Mucosa of stomach (tissue), 1 donor: ENCODE results near the gene RAB3GAP1.
A peak's percentile ranks its signal among the peaks of the same experiment; 100 is the strongest.

Experiments
- H3K27me3 ChIP-seq: one replicate; pipeline ENCODE4 v1.7.0; 2013; ENCODE audit warnings: mild to moderate bottlenecking, low read length; ENCODE audit not compliant: control insufficient read depth, insufficient read depth
- H3K36me3 ChIP-seq: one replicate; pipeline ENCODE4 v1.7.0; 2013; ENCODE audit warnings: low read length; ENCODE audit not compliant: control insufficient read depth, insufficient read depth
- H3K4me1 ChIP-seq: one replicate; pipeline ENCODE4 v1.7.0; 2013; ENCODE audit warnings: mild to moderate bottlenecking, low read length; ENCODE audit not compliant: control insufficient read depth, insufficient read depth
- H3K4me3 ChIP-seq: one replicate; pipeline ENCODE4 v1.7.0; 2013; ENCODE audit warnings: low read length
- H3K9ac ChIP-seq: one replicate; pipeline ENCODE4 v1.7.0; 2013; ENCODE audit warnings: mild to moderate bottlenecking, low read length, moderate library complexity
- H3K9me3 ChIP-seq: one replicate; pipeline ENCODE4 v1.7.0; 2013; ENCODE audit warnings: mild to moderate bottlenecking, low read length, moderate library complexity; ENCODE audit not compliant: control insufficient read depth
- donor health status: Pancreatic carcinoma.

RAB3GAP1 gene

DNA sequence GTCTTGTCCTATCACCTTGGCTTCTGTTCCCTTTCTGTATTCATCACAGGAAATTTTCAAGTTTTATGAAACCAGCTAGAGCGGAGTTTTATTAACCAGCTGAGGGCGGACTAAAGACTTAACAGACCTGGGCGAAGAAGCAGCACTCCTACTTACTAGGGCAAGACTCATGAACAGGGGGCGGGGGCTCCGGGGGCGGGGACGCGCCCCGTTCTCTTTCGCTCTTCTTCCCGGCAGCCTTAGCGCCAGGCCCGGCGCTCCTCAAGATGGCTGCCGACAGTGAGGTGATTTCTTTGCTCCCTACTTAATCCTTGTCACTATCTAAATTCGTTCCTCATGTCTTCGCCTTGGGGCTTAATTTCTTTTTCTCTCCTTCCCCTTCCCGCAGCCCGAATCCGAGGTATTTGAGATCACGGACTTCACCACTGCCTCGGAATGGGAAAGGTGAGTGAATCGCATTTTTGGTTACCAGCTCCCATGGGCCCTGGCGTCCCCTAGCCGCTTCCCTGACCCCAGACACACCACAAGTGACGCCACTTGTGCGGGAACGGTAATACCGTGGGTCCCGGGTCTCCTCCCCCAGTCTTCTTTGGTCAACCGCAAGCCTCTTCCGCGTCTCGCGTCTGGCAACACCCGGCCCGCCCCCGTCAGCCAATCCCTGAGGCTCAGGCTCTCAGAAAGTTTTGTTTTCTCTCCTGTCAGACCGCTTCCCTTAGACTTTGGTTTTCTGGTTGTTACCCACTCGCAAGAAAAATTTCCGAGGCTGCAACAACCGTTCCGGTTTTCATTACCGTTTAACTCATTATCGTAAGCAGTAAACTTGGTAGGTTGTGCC is at the start of gene RAB3GAP1:
RAB3GAP1 (plus strand) TSS at position 251 of the 835 bp plus-strand sequence; CDS start at position 267, 16 bp downstream.
- Histone ChIP-seq H3K4me1 (peaks cover 22% of the 10 kb centered on the region), H3K27me3 (no peaks in the 10 kb centered on the region), H3K9ac (peak within 1 kb of the TSS; percentile 97), H3K4me3 (peak within 1 kb of the TSS; percentile 86), H3K9me3 (no peaks in the 10 kb centered on the region), H3K36me3 (no peaks in the 10 kb centered on the region)

DNA sequence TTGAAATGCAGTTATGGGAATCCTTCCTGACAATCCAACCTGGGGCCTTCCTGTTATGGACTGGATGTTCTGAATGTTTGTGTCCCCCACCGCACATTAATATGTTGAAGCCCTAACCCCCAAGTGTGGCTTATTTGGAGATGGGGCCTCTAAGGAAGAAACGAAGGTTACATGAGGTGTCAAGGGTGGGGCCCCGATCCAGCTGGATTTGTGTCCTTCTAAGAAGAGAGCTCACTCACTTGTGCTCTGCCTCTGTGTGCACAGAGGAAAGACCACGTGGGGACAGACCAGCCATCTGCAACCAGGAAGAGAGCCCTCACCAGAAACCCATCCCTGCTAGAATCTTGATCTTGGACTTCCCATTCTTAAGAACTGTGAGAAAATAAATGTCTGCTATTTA is 49.3 kb upstream of the RAB3GAP1 start:
- Histone ChIP-seq H3K36me3 (no peaks in the 10 kb centered on the region), H3K9ac (no peak overlapping the region), H3K9me3 (no peaks in the 10 kb centered on the region), H3K4me1 (no peaks in the 10 kb centered on the region), H3K27me3 (peaks cover 8% of the 10 kb centered on the region), H3K4me3 (no peak overlapping the region)

DNA sequence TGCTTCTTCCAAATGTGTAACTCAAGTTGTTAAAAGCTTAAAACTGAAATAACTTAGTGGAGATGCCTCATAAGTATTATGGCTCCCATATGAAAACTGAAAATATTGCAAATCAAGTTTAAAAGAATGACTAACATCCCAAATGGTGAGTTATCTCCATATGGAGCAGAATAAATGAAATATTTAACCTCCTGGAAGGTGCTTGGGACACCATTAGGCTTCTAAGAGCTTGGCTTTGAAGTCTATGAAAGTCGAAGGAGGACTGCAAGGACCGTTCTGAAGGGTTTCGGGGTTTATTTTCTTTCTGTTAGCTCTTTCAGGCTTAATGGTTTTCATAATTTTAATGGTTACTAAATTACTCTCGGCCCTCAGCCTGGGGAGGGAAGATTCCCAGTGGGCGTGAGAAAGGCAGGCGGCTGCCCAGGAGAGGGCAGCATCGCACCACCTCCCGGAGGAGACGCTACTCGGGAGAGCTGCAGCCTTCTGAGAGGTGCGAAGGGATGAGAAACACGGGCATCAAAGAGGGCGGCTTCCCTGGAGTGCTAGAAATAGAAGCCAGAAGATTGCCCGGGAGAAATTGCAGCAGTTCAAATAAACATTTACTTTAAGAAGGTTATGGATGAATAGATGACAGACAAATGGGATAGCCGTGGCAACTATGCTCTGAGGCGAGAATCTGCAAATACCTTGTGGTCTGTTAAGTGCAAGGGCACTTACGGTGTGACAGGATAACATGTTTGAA is 47.9 kb upstream of the RAB3GAP1 start:
- Histone ChIP-seq H3K36me3 (no peaks in the 10 kb centered on the region), H3K9me3 (no peaks in the 10 kb centered on the region), H3K4me3 (no peak overlapping the region), H3K27me3 (peaks cover 8% of the 10 kb centered on the region), H3K4me1 (no peaks in the 10 kb centered on the region), H3K9ac (no peak overlapping the region)

DNA sequence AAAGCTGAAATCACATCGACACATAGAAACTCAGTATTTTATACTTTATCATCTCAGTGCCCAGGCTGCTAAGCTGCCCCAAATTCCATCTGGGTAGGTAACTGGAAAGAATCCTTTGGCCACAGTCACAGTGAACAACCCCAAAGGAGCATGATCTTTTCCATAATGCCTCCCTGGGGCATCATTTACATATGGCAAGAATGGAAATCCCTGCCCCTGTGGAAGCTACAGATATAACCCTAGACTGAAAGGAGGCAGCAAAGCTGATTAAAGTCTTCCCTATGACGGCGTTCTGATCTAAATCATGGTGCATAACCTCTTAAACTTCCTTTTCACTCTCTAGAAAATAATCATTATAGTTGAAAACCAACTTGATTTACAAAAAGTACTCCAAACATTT is 46.3 kb upstream of the RAB3GAP1 start:
- no peak overlapping the region for H3K9ac ChIP-seq
- no peaks in the 10 kb centered on the region for H3K36me3 ChIP-seq
- no peaks in the 10 kb centered on the region for H3K4me1 ChIP-seq
- H3K27me3 ChIP-seq = peaks cover 8% of the 10 kb centered on the region
- H3K9me3 ChIP-seq = no peaks in the 10 kb centered on the region
- H3K4me3 ChIP-seq = no peak overlapping the region

DNA sequence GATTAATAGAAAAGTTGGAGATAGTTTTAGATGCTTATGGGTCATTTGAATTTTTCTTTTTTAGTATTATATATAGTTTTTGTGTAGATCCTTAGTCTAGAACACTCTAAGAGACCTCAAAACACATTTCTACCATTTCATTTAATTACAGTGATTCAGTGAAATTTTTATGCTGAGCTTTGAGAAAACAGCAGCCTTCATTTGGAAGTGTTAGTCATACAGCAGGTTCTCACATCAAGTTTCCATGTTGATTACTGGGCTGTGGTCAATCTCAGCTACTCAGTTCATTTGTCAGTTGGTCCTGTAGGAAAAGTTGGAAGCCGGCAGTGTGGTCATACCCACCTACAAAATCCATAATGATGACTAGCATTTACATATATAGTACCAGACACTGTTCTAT is 42.8 kb upstream of the RAB3GAP1 start:
- H3K36me3 ChIP-seq = no peaks in the 10 kb centered on the region
- no peaks in the 10 kb centered on the region for H3K9me3 ChIP-seq
- H3K9ac ChIP-seq = no peak overlapping the region
- no peaks in the 10 kb centered on the region for H3K4me1 ChIP-seq
- H3K4me3 ChIP-seq = no peak overlapping the region
- H3K27me3 ChIP-seq = peaks cover 7% of the 10 kb centered on the region

- no peak overlapping the region for H3K9ac ChIP-seq
- no peak overlapping the region for H3K4me3 ChIP-seq
- no peaks in the 10 kb centered on the region for H3K9me3 ChIP-seq
- H3K4me1 ChIP-seq = no peaks in the 10 kb centered on the region
- no peaks in the 10 kb centered on the region for H3K36me3 ChIP-seq
- no peaks in the 10 kb centered on the region for H3K27me3 ChIP-seq
These were observed 41.7 kb upstream of the RAB3GAP1 start for GRCh38 chr2:135010200-135010942.

DNA sequence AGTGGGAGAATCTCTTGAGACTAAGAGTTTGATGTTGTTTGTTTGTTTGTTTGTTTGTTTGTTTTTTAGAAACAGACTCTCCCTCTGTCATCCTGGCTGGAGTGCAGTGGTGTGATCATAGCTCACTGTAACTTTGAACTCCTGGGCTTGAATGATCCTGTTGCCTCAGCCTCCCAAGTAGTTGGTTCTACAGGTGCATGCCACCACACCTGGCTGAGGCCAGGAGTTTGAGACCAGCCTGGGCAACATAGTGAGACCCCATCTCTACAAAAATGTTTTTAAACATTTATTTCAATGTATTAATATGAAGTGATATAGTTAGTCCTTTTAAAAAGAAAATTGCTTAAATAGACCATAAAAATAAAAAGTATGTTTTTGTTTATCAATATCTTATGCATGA is 40.5 kb upstream of the RAB3GAP1 start:
- no peaks in the 10 kb centered on the region for H3K27me3 ChIP-seq
- no peak overlapping the region for H3K9ac ChIP-seq
- H3K9me3 ChIP-seq = no peaks in the 10 kb centered on the region
- no peaks in the 10 kb centered on the region for H3K36me3 ChIP-seq
- H3K4me3 ChIP-seq = no peak overlapping the region
- H3K4me1 ChIP-seq = no peaks in the 10 kb centered on the region

DNA sequence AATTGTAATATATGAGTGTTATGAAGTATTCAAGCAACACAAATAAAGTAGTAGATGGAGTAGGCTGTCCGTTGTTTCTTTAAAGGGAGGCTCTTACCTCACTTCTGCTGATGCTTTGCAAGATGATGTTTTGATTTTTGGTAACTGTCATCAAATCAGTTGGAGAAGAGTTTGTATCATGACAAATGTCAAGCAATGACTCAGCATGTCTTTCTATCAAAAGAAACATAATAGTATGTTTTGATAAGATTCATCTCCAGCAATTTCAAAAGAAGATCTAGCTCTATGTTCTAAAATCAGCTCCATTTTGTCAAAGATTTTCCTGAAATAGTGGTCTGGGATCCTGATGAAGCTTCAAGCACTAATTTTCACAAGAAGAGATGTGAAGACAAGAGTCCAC is 30.5 kb upstream of the RAB3GAP1 start:
- Histone ChIP-seq H3K9ac (no peak overlapping the region), H3K9me3 (no peaks in the 10 kb centered on the region), H3K36me3 (no peaks in the 10 kb centered on the region), H3K27me3 (no peaks in the 10 kb centered on the region), H3K4me3 (no peak overlapping the region), H3K4me1 (no peaks in the 10 kb centered on the region)

- H3K36me3 ChIP-seq = no peaks in the 10 kb centered on the region
- H3K9ac ChIP-seq = no peak overlapping the region
- no peak overlapping the region for H3K4me3 ChIP-seq
- no peaks in the 10 kb centered on the region for H3K4me1 ChIP-seq
- H3K27me3 ChIP-seq = no peaks in the 10 kb centered on the region
- H3K9me3 ChIP-seq = no peaks in the 10 kb centered on the region
These were observed 28.9 kb upstream of the RAB3GAP1 start for GRCh38 chr2:135022952-135023880.

DNA sequence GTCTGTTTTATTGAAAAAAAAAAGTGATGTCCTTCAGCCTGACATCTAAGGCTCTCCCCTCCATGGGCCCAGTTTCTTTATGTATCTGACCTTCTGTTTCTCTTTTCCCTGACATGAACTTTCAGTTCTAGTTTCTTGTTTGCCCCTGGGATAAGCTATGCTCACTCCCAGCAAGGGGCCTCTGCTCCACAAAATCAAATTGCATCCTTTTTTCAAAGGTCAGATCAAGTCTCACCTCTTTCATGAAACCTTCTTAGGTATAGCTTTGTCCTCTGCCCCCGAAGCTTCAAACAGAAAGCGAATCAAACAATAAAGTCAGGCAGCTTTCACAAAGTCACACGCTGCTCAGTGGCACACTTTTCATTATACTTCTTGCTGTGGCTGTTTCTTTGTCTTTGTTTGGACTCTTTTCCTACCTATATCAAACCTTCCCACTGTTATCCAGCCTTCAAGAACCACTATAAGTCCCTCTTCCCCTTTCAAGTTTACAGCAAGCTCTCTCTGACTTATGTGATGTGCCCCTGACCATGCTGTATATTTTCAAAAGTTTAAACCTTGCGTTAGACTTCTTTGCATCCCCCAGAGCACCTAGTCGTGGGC is 28.1 kb upstream of the RAB3GAP1 start:
- Histone ChIP-seq H3K9me3 (no peaks in the 10 kb centered on the region), H3K36me3 (no peaks in the 10 kb centered on the region)

More for the DNA sequence above, 28.1 kb upstream of the RAB3GAP1 start:
- Histone ChIP-seq H3K9ac (no peak overlapping the region), H3K4me1 (no peaks in the 10 kb centered on the region), H3K4me3 (no peak overlapping the region), H3K27me3 (no peaks in the 10 kb centered on the region)
